HG03571 (cell line): ENCODE measurements around the gene KNTC1.
"Not testable (repeated sequence)": the region's sequence is repeated elsewhere in the genome, so short reads cannot be mapped to it uniquely, and the experiment has no call there.

Experiments used
- ATAC-seq: cut with Tn5 transposase; IDR thresholded peaks from one replicate; pipeline ENCODE4 v1.9.1; 2021; ENCODE audit not compliant: unreplicated experiment

The KNTC1 gene

DNA sequence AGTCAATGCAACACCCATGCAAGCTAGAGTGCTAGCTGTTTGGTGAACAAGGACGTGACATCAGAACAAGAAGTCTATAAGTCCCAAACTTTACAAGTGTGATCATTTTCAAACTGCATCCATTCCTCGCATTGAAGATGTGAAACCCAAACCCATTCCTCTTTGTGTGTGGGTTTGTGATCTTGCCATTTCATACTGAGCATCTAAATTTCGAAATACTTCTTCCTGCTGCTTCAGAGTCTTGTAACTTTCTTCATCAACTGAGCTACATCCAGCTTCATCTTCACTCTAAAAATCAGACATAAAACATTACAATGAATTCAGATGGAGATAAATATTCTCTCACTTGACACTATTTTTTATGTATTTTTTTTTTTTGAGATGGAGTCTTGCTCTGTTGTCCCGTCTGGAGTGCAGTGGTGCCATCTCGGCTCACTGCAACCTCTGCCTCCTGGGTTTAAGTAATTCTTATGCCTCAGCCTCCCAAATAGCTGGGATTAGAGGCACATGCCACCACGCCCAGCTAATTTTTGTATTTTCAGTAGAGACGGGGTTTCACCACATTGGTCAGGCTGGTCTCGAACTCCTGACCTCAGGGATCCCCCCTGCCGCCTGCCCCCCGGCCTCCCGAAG, 21.5 kb upstream of the KNTC1 start:
- no peak for ATAC-seq

- no peak for ATAC-seq
Observed at GRCh38 chr12:122506393-122506938, 20.6 kb upstream of the KNTC1 start.

DNA sequence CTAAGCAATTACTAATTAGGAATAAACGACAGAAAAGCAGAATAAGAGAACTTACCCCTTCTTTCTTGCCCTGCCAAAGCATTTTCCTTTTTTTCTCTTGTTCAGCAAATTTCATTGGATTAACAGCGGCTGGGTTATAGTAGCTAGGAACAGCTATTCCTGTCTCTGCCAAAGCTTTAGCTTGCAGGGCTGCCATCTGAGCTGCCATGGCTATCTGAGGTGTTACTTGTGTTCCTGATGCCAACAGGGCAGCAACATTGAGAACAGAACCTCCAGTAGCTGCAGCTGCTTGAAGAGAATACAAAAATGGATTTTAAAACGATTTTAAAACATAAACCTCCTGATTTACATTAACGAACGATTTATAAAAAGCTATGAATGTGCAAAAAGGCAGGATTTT, 18.9 kb upstream of the KNTC1 start:
- no peak for ATAC-seq

DNA sequence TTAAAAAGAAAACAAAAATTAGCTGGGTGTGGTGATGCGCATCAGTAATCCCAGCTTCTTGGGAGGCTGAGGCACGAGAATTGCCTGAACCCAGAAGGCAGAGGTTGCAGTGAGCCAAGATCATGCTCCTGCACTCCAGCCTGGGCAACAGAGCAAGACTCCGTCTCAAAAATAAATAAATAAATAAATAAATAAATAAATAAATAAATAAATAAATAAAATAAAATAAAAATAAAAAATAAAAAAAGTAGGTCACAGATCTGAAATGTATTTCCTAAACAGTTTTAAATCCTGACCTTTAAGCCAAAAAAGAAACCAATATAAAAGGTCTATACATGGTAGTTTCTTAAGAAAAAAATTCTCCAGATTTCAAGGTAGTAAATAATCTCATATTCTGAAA, 14.0 kb upstream of the KNTC1 start:
- not testable (repeated sequence) for ATAC-seq

- no peak for ATAC-seq
Observed at GRCh38 chr12:122513660-122514059, 13.4 kb upstream of the KNTC1 start.

GRCh38 chr12:122515275-122515674, 11.8 kb upstream of the KNTC1 start:
- ATAC-seq = no peak

DNA sequence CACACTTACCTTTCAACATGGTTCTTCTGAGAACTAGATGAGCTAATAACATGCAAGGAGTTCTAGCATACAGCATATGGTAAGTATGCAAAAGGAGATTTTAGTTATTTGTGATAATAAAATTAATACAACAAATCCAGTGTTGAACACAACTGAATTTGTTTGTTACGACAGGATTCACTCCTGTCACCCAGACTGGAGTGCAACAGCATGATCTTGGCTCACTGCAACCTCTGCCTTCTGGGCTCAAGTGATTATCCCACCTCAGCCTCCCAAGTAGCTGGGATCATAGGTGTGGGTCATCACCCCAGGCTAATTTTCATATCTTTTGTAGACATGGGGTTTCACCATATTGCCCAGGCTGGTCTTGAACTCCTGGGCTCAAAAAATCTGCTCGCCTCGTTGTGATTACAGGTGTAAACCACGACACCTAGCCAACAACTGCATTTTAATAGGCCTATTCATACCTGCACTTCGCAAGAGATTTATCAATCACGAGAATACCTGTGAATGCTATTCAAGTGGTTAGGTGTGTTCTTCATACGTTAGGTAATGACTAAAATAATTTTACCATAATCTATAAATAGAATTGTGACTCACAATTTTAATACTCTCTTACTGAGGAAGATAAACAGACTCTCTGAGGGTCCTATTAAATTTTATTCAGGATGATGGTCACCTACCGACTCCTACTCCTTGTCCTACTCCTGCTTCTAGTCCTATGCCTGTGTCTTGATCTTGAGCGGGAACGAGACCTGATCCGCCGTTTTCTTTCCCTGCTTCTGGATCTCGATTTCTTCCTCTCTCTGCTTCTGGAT, 10.3 kb upstream of the KNTC1 start:
- ATAC-seq = no peak

DNA sequence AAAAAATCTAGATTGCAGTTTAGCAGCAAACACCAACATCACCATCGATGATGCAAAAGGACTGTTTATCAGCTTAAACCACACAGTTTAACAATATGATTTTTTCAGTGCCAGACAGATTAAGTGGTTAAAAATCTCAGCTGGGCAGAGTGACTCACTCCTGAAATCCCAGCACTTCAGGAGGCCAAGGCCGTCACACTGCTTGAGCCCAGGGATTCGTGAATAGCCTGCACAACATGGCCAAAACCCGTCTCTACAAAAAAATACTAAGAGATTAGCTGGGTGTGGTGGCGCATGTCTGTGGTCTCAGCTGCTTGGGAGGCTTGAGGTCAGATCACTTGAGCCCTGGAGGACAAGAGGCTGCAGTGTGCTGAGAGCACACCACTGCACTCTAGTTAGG, 9.2 kb upstream of the KNTC1 start:
- ATAC-seq = no peak

GRCh38 chr12:122518908-122519307, 8.1 kb upstream of the KNTC1 start:
- no peak for ATAC-seq

DNA sequence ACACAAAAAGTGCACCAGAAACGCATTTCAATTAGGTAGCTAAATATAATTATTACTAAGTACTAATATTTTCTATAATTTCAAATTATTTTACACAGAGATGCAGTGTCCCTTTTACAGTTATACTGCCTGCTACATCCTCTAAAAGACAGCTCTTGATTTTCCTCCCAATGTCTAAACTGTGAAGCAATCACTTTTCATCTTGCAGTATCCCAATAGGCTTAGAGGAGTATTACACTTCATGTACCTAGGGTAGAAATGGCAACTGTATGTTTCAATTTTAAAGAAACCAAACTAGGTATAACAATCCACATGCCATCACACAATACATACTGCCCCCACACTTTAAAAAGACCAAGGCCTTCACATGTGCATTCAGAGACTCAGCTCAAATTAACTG, 7.6 kb upstream of the KNTC1 start:
- no peak for ATAC-seq

- no peak for ATAC-seq
Observed at GRCh38 chr12:122520676-122521075, 6.4 kb upstream of the KNTC1 start.

- no peak for ATAC-seq
Observed at GRCh38 chr12:122523280-122523679, 3.8 kb upstream of the KNTC1 start.

DNA sequence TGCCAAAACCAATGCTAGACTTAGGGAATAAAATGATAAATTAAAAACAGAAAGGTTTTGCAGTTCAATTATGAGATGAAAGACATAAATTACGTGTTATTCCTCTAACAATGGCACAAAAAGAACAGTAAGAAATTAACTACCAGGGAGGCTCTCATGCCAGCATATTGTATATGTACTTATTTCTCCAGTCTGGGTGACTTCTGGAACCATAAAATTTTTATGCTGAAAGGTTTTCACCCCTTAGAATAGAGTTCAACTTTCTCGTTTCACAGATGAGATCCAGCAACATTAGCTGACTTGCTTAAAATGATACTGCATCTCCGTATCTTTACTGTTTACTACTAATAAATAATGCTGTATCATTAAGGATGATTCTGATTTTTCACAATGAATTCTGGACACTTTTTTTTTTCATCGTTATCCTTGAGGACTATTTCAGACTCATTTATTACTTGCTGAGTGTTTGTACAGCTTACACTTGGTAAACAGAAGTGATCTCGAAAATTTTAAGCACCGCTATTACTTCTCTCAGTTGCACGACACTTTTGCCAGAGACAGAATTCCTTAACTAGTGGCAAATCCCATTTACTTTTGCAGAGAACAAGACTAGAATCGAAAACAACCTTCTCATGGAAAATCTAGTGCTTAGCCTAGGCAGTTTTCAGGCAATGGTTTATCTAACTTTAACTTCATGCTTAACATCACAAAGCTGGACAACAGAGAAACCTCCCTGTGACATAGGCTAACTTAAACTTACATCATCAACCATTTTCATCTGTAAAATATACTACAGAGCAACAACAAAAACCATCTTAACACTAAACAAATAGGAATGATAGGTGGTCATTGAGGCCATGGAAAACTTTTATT, 3.0 kb upstream of the KNTC1 start:
- ATAC-seq = no peak

DNA sequence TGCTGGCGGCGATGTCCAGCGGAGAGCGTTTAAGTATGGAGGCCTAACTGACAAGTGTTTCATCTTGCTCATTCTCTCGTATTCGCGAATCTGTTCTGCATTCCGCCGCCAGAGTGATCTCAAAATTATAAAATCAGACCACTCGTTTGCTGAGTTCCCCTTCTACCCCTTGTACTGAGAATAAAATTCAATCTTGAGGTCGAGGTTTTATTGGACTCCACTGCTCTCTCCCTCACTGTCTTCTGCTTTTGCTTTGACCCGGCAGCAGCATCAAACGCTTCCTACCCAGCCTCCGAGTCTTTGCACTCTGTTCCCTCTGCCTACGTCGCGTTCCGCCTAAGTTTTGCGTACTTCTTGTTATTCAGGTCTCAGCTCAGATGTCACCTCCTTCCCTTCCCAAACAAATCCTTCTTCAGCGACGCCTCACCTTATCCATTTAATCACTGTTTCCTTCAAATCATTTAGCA, 462 bp downstream of the KNTC1 start:
- ATAC-seq = no peak

DNA sequence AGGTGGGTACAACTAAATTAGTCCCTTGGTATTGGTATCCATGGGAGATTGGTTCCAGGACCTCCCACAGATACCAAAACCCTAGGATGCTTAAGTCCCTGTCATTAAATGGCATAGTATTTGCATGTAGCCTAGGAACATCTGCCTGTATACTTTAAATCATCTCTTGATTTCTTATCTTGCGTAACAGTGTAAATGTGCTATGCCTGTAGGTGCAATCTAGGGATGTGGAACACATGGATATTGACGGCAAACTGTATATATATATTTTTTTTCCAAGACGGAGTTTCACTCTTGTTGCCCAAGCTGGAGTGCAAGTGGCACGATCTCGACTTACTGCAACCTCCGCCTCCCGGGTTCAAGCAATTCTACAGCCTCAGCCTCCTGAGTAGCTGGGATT, 1.5 kb downstream of the KNTC1 start:
- no peak for ATAC-seq

DNA sequence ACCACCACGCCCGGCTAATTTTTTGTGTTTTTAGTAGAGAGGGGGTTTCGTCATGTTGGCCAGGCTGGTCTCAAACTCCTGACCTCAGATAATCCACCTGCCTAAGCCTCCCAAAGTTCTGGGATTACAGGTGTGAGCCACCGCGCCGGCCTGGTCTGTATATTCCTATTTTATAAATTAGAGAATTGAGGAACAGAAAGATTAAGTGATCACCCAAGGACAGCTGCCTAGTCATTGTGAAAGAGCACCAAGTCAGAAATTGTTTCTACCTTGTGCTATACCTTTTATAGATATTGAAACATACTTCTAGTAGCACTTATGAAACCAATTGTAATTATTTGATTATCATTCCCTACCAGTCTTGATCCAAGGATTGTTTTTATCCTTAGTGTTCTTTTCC, 1.9 kb downstream of the KNTC1 start:
- no peak for ATAC-seq

GRCh38 chr12:122533856-122534255, 6.8 kb downstream of the KNTC1 start:
- no peak for ATAC-seq

DNA sequence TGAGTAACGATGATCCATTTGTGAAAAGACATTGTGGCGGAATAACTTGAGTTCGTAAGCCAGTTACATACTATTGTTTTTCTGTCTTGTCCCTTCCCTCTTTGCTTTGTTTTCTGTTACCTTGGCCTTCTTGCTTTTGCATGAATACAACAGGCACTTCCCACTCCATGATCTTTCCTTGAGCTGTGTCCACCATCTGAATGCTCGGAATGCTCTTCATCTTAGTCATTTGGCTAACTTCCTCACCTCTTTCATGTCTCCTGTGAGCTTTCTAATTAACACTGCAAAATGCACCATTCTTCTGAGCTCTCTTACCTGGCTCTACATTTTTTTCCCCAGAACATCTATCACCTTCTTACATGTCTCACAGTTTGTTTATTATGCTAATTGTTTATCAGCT, 10.0 kb downstream of the KNTC1 start:
- ATAC-seq = no peak

GRCh38 chr12:122538496-122538895, 11.4 kb downstream of the KNTC1 start:
- no peak for ATAC-seq

GRCh38 chr12:122544537-122544936, 17.5 kb downstream of the KNTC1 start:
- ATAC-seq = no peak

DNA sequence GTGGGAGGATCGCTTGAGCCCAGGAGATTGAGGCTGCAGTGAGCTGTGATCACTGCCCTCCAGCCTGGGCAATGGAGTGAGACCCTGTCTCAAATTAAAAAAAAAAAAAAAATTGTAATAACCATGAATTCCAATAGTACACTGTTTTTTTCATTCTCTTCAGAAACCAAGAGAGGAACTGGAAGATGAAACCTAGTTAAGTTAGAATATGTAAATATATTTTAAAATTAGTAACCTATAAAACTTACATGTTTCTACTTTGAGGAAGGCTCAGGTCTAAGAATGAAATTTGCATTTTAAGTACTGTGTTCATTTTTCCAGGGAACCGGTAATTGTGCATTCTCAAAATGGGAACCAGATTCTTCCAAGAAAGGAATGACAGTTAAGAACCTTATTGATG, 18.8 kb downstream of the KNTC1 start:
- ATAC-seq = peak; percentile 89
